IPS-20b (cell line): ENCODE measurements around the gene CTNNA2.
"Not testable (repeated sequence)": the region's sequence is repeated elsewhere in the genome, so short reads cannot be mapped to it uniquely, and the experiment has no call there.

ENCODE experiments used
- H3K27ac ChIP-seq: one replicate; pipeline ENCODE4 v1.5.1; 2013; ENCODE audit warnings: low read length
- H3K27me3 ChIP-seq: 2 replicates; pipeline ENCODE4 v1.6.1; 2013; ENCODE audit warnings: mild to moderate bottlenecking, low read length, inconsistent platforms; ENCODE audit not compliant: insufficient read depth
- H3K36me3 ChIP-seq: 2 replicates; pipeline ENCODE4 v1.6.1; 2013; ENCODE audit warnings: low read depth, mild to moderate bottlenecking, inconsistent platforms, low read length, moderate library complexity; ENCODE audit not compliant: insufficient read depth
- H3K4me1 ChIP-seq: 2 replicates; pipeline ENCODE4 v1.6.1; 2013; ENCODE audit warnings: mild to moderate bottlenecking, control low read depth, inconsistent platforms, low read length, moderate library complexity; ENCODE audit not compliant: insufficient read depth
- H3K4me3 ChIP-seq: 2 replicates; pipeline ENCODE4 v1.5.1; 2013; ENCODE audit warnings: mild to moderate bottlenecking, low read length, inconsistent platforms
- H3K9ac ChIP-seq: 2 replicates; pipeline ENCODE4 v1.6.1; 2013; ENCODE audit warnings: low read depth, mild to moderate bottlenecking, inconsistent platforms, low read length, moderate library complexity
- H3K9me3 ChIP-seq: 2 replicates; pipeline ENCODE4 v1.6.1; 2013; ENCODE audit warnings: mild to moderate bottlenecking, low read depth, low read length, inconsistent platforms; ENCODE audit not compliant: insufficient read depth

CTNNA2 gene

GRCh38 chr2:80195034-80195433 lies 682.2 kb downstream of the CTNNA2 start:
- H3K4me1 ChIP-seq, result peaks cover 3% of the 10 kb centered on the region; the same call in 1 of the 2 replicates
- H3K4me3 ChIP-seq, result no peak overlapping the region
- H3K9me3 ChIP-seq, result no peaks in the 10 kb centered on the region
- no peaks in the 10 kb centered on the region for H3K27me3 ChIP-seq
- H3K36me3 ChIP-seq, result no peaks in the 10 kb centered on the region
- H3K9ac ChIP-seq, result no peak overlapping the region
- H3K27ac ChIP-seq, result no peak overlapping the region

- H3K9ac ChIP-seq, result no peak overlapping the region
- H3K4me3 ChIP-seq, result no peak overlapping the region
- H3K27ac ChIP-seq, result no peak overlapping the region
- H3K4me1 ChIP-seq, result peaks cover 3% of the 10 kb centered on the region; the same call in 1 of the 2 replicates
- H3K9me3 ChIP-seq, result peaks cover 12% of the 10 kb centered on the region
- H3K27me3 ChIP-seq, result no peaks in the 10 kb centered on the region
- H3K36me3 ChIP-seq, result no peaks in the 10 kb centered on the region
Measured at GRCh38 chr2:80198042-80198441, 685.2 kb downstream of the CTNNA2 start.

DNA sequence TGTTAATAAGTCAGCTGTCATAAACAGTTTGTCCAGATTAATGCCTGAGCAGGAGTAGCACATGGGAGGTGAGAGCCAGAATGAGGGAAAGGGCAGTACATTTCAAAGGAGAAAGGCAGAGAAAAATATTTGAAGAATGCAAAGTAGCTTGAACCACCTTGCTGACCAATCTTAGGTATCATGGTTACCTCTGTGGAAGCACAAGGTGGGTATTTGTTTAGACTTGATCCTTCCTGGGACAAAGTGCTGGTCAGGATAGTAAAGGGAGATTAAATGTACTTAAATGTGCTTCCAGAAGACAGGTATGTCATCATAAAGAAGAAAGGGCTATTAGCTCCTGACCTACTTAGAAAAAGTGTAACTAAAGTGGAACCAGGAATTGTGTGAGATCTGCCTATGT lies 686.7 kb downstream of the CTNNA2 start:
- H3K27ac ChIP-seq, result no peak overlapping the region
- H3K9ac ChIP-seq, result no peak overlapping the region
- H3K36me3 ChIP-seq, result no peaks in the 10 kb centered on the region
- H3K9me3 ChIP-seq, result peaks cover 26% of the 10 kb centered on the region
- no peak overlapping the region for H3K4me3 ChIP-seq
- no peaks in the 10 kb centered on the region for H3K27me3 ChIP-seq
- peaks cover 3% of the 10 kb centered on the region; the same call in 1 of the 2 replicates for H3K4me1 ChIP-seq

DNA sequence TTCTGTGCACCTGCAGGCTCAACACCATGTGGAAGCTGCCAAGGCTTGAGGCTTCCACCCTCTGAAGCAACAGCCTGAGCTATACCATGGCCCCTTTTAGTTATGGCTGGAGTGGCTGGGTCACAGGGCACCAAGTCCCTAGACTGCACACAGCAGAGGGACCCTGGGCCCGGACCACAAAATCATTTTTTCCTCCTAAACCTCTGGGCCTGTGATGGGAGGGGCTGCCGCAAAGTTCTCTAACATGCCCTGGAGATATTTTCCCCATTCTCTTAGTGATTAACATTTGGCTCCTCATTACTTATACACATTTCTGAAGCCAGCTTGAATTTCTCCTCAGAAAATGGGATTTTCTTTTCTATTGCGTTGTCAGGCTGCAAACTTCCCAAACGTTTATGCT lies 691.1 kb downstream of the CTNNA2 start:
- not testable (repeated sequence) for H3K27me3 ChIP-seq, H3K4me3 ChIP-seq

GRCh38 chr2:80205498-80205897 lies 692.6 kb downstream of the CTNNA2 start:
- H3K9ac ChIP-seq, result no peak overlapping the region
- no peak overlapping the region for H3K4me3 ChIP-seq
- H3K27ac ChIP-seq, result no peak overlapping the region
- no peaks in the 10 kb centered on the region for H3K27me3 ChIP-seq
- no peaks in the 10 kb centered on the region for H3K36me3 ChIP-seq
- H3K4me1 ChIP-seq, result no peaks in the 10 kb centered on the region
- peaks cover 32% of the 10 kb centered on the region for H3K9me3 ChIP-seq

More for the DNA sequence above, 691.1 kb downstream of the CTNNA2 start:
- H3K36me3 ChIP-seq, H3K27ac ChIP-seq, H3K9ac ChIP-seq, H3K4me1 ChIP-seq: not testable (repeated sequence)
- peaks cover 32% of the 10 kb centered on the region for H3K9me3 ChIP-seq

GRCh38 chr2:80209458-80209857 lies 696.6 kb downstream of the CTNNA2 start:
- no peaks in the 10 kb centered on the region for H3K4me1 ChIP-seq
- H3K27me3 ChIP-seq, result no peaks in the 10 kb centered on the region
- no peak overlapping the region for H3K27ac ChIP-seq
- H3K9ac ChIP-seq, result no peak overlapping the region
- no peak overlapping the region for H3K4me3 ChIP-seq
- peaks cover 7% of the 10 kb centered on the region; the same call in 1 of the 2 replicates for H3K9me3 ChIP-seq
- H3K36me3 ChIP-seq, result no peaks in the 10 kb centered on the region

- Histone ChIP-seq H3K27ac (no peak overlapping the region), H3K4me1 (no peaks in the 10 kb centered on the region), H3K4me3 (no peak overlapping the region), H3K36me3 (no peaks in the 10 kb centered on the region), H3K9me3 (peaks cover 5% of the 10 kb centered on the region), H3K27me3 (no peaks in the 10 kb centered on the region), H3K9ac (no peak overlapping the region)
Measured at GRCh38 chr2:80217446-80217845, 704.6 kb downstream of the CTNNA2 start.

- Histone ChIP-seq H3K4me3 (no peak overlapping the region), H3K9ac (no peak overlapping the region), H3K4me1 (no peaks in the 10 kb centered on the region), H3K9me3 (no peaks in the 10 kb centered on the region), H3K27ac (no peak overlapping the region), H3K36me3 (no peaks in the 10 kb centered on the region), H3K27me3 (no peaks in the 10 kb centered on the region)
Measured at GRCh38 chr2:80222644-80223043, 709.8 kb downstream of the CTNNA2 start.

DNA sequence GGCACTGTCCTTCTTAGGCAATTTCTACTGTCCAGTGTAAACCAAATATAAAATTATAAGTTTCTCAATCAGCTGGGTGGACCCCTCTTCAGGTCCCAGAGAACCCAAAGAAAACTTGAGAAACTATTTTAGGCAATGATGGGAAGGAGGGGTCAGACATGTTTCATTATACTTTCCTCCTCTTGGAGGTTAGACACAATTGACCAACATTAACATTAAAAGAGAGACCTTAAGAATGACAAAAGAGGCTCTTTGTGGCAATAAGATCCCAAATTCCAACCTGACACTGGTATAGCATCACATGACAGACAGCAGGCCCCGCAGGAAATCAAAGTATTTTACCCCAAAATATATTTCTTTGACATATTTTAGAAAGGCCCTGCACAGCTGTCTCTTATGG lies 718.6 kb downstream of the CTNNA2 start:
- Histone ChIP-seq H3K27ac (no peak overlapping the region), H3K9me3 (no peaks in the 10 kb centered on the region), H3K27me3 (no peaks in the 10 kb centered on the region), H3K36me3 (no peaks in the 10 kb centered on the region), H3K9ac (no peak overlapping the region), H3K4me1 (peaks cover 7% of the 10 kb centered on the region; the same call in 1 of the 2 replicates), H3K4me3 (no peak overlapping the region; the same call in 1 of the 2 replicates)

- Histone ChIP-seq H3K27me3 (no peaks in the 10 kb centered on the region), H3K9me3 (no peaks in the 10 kb centered on the region), H3K9ac (no peak overlapping the region), H3K4me1 (peaks cover 7% of the 10 kb centered on the region; the same call in 1 of the 2 replicates), H3K27ac (no peak overlapping the region), H3K36me3 (no peaks in the 10 kb centered on the region), H3K4me3 (no peak overlapping the region)
Measured at GRCh38 chr2:80233333-80233732, 720.5 kb downstream of the CTNNA2 start.

- Histone ChIP-seq H3K9ac (no peak overlapping the region), H3K27ac (no peak overlapping the region), H3K36me3 (no peaks in the 10 kb centered on the region), H3K4me1 (peaks cover 6% of the 10 kb centered on the region), H3K9me3 (no peaks in the 10 kb centered on the region), H3K27me3 (no peaks in the 10 kb centered on the region), H3K4me3 (no peak overlapping the region)
Measured at GRCh38 chr2:80238692-80239469, 726.0 kb downstream of the CTNNA2 start.

- Histone ChIP-seq H3K9ac (no peak overlapping the region), H3K27me3 (no peaks in the 10 kb centered on the region), H3K36me3 (no peaks in the 10 kb centered on the region), H3K27ac (no peak overlapping the region), H3K4me3 (no peak overlapping the region), H3K9me3 (no peaks in the 10 kb centered on the region), H3K4me1 (peaks cover 6% of the 10 kb centered on the region)
Measured at GRCh38 chr2:80242355-80242910, 729.6 kb downstream of the CTNNA2 start.
